GM19099 (cell line): ENCODE results near the gene NBR1.
A peak's percentile ranks its signal among the peaks of the same experiment; 100 is the strongest.

Experiments
- POLR2A ChIP-seq: IDR thresholded peaks from 3 replicates; pipeline ENCODE4 v1.6.1; 2011; ENCODE audit warnings: low read depth; ENCODE audit not compliant: insufficient read length; ENCODE audit errors: extremely low read depth

NBR1 gene, protein sequence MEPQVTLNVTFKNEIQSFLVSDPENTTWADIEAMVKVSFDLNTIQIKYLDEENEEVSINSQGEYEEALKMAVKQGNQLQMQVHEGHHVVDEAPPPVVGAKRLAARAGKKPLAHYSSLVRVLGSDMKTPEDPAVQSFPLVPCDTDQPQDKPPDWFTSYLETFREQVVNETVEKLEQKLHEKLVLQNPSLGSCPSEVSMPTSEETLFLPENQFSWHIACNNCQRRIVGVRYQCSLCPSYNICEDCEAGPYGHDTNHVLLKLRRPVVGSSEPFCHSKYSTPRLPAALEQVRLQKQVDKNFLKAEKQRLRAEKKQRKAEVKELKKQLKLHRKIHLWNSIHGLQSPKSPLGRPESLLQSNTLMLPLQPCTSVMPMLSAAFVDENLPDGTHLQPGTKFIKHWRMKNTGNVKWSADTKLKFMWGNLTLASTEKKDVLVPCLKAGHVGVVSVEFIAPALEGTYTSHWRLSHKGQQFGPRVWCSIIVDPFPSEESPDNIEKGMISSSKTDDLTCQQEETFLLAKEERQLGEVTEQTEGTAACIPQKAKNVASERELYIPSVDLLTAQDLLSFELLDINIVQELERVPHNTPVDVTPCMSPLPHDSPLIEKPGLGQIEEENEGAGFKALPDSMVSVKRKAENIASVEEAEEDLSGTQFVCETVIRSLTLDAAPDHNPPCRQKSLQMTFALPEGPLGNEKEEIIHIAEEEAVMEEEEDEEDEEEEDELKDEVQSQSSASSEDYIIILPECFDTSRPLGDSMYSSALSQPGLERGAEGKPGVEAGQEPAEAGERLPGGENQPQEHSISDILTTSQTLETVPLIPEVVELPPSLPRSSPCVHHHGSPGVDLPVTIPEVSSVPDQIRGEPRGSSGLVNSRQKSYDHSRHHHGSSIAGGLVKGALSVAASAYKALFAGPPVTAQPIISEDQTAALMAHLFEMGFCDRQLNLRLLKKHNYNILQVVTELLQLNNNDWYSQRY

DNA sequence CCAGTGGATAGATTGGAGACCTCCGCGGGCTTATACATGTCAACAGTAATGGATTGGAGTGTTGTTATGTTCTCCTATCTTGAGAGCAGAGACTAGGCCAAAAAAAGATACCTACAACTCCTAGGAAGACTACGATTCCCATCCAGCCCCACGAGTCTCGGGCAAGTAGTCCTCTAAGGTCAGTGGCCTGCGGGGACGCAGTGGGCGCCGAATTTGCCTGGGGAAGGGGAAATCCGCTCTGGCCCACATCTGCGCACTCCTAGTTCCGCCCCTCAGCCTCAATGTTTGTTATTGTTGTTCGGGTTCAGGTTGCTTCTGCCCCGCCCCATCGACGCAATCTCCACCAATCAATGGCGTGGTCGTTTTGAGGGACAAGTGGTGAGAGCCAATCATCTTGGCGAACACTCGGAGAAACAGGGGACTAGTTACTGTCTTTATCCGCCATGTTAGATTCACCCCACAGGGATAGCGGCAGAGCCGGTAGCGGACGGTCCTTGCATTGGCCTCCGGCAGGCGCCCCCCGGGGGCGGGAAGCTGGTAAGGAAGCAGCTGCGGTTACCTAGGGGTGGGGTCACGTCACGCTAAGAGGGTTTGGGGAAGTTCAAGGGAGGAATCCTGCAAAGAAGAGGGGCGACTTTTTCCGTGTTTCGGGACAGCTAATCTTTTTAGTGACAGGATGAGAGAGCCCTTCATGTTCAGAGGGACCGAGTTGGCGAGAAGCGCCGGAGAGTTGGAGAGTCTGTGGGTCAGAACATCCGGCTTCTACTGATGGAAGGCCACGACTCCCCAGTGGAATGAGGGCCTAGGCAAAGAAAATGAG lies at the start of gene NBR1:
NBR1 (plus strand) TSS at position 449 of the 820 bp plus-strand sequence. CDS start 4,586 bp downstream, outside the sequence.
- TF ChIP-seq POLR2A = peak; percentile 80

- peak; percentile 75 for TF ChIP-seq POLR2A
Measured at GRCh38 chr17:43125133-43125966, 45.7 kb upstream of the NBR1 start, which contains the start of gene BRCA1. TSS of gene BRCA1 (minus strand) at chr17:43125364. CDS start at chr17:43124096, 1,268 bp downstream.

DNA sequence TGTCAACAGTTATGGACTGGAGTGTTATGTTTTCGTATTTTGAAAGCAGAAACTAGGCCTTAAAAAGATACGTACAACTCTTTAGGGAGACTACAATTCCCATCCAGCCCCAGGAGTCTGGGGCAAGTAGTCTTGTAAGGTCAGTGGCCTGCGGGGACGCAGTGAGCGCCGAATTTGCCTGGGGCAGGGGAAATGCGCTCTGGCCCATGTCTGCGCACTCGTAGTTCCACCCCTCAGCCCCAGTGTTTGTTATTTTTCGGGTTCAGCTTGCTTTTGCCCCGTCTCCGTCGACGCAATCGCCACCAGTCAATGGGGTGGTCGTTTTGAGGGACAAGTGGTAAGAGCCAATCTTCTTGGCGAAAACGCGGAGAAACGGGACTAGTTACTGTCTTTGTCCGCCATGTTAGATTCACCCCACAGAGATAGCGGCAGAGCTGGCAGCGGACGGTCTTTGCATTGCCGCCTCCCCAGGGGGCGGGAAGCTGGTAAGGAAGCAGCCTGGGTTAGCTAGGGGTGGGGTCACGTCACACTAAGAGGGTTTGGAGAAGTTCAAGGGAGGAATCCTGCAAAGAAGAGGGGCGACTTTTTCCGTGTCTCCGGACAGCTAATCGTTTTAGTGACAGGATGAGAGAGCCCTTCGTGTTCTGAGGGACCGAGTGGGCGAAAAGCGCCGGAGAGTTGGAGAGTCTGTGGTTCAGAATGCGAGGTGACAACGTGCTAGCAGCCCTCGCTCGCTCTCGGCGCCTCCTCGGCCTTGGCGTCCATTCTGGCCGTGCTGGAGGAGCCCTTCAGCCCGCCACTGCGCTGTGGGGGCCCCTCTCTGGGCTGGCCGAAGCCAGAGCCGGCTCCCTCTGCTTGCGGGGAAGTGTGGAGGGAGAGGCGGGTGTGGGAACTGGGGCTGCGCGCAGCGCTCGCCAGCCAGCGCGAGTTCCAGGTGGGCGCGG lies 44.8 kb upstream of the NBR1 start:
- no peak for TF ChIP-seq POLR2A

DNA sequence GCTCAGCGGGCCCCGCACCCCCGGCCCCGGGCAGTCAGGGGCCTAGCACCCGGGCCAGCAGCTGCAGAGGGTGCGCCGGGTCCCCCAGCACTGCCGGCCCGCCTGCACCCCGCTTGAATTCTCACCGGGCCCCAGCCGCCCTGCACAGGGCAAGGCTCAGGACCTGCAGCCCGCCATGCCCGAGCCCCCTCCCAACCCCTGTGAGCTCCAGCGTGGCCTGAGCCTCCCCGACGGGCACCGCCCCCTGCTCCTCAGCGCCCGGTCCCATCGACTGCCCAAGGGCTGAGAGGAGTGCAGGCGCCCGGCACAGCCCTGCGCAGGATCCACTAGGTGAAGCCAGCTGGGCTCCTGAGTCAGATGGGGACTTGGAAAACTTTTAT lies 44.1 kb upstream of the NBR1 start:
- TF ChIP-seq POLR2A = no peak

- TF ChIP-seq POLR2A = no peak
Measured at GRCh38 chr17:43129671-43130010, 41.4 kb upstream of the NBR1 start.

GRCh38 chr17:43132117-43132516 lies 38.9 kb upstream of the NBR1 start:
- no peak for TF ChIP-seq POLR2A

DNA sequence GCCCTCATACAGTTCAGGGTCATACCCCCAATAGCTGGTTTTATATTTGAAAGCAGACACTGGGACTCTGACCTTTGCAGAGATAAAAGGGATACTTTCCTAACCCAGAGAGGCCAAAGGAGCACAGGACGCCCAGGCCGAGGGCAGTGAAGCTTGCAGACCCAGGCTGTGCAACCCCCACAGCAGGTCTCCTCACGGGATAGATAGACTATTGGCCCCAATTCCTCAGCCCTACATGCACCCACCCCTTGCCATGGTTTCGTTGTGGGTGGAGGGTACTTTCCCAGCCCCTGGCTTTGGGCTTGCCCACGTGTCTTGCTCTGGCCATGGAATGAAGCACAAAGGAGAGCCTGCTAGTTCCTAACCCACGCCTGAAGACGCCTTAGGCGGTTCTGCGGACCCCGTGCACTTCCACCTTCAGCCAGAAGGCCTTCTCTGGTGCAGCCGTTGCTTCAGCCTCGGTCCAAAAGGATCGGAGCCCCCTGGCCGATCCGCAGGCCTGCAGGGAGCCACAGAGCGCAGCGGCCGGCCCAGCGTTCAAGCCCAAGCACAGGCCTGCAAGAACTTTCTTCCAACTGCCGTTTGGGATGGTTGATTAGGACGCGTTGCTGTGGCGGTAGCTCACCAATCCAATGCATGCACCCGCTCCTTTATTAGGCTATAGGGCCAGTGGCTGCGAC lies 36.1 kb upstream of the NBR1 start:
- TF ChIP-seq POLR2A = no peak

DNA sequence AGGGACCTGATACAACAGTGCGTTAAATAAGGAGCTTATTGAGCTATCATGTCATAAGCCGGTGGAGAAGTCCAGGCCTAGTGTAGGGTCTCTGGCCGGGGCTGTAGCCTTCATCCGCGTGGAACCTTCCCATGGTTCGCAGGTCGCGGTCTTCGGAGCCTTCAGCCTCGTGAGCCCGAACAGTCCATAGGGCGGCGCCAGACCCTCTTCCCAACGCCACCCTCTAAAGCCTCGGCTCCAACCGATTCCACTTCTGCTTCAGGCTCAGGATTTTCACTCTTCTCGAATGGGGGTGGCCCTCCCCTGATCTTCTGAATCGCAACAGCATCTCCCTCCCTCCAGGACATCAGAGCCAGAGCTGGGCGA lies 35.6 kb upstream of the NBR1 start:
- TF ChIP-seq POLR2A = no peak

- no peak for TF ChIP-seq POLR2A
Measured at GRCh38 chr17:43140396-43141332, 30.4 kb upstream of the NBR1 start.

GRCh38 chr17:43142153-43142552 lies 28.9 kb upstream of the NBR1 start:
- TF ChIP-seq POLR2A = no peak

- no peak for TF ChIP-seq POLR2A
Measured at GRCh38 chr17:43143201-43143600, 27.8 kb upstream of the NBR1 start.

- TF ChIP-seq POLR2A = no peak
Measured at GRCh38 chr17:43146649-43147048, 24.4 kb upstream of the NBR1 start.
